ENCODE data around the gene EXOSC6. TPM values are rescaled to one million over a fixed set of nuclear protein-coding genes. Genes with fewer than 3 reads are reported as not detected.
"Not testable (repeated sequence)": the region's sequence is repeated elsewhere in the genome, so short reads cannot be mapped to it uniquely, and the experiment has no call there.

EXOSC6 gene
- total RNA-seq, 1 donor from 2014 or later, result 22.7 TPM

- H3K4me3 ChIP-seq, result no peak overlapping the region
- intact Hi-C loops (cut with DNase I), result no loop called here
- peak in 1 of 3 experiments; percentile 33 for TF ChIP-seq CTCF (IDR thresholded peaks at IDR 0.05)
- no peaks in the 10 kb centered on the region for H3K27me3 ChIP-seq
- peaks cover 3 to 14% of the 10 kb centered on the region in 2 donors for H3K4me1 ChIP-seq
- H3K9me3 ChIP-seq, result no peaks in the 10 kb centered on the region
- peaks cover 51 to 56% of the 10 kb centered on the region in 2 donors for H3K36me3 ChIP-seq
- no peak for DNase-seq (ENCODE audit: low spot score in 2 of 2)
- peak overlapping the region in 1 of 2 donors; percentile 2 for H3K27ac ChIP-seq
Measured at GRCh38 chr16:70252355-70252988, 732 bp upstream of the EXOSC6 start.

- peaks cover 3 to 14% of the 10 kb centered on the region in 2 donors for H3K4me1 ChIP-seq
Measured at GRCh38 chr16:70250748-70251628, 752 bp downstream of the EXOSC6 start.

GRCh38 chr16:70249697-70250096 is 2.0 kb downstream of the EXOSC6 start:
- H3K27ac ChIP-seq; H3K9me3 ChIP-seq; H3K27me3 ChIP-seq; intact Hi-C loops (cut with DNase I); DNase-seq (ENCODE audit: low spot score in 2 of 2); H3K4me3 ChIP-seq: not testable (repeated sequence)
- Histone ChIP-seq H3K4me1 (peaks cover 3 to 14% of the 10 kb centered on the region in 2 donors), H3K36me3 (peaks cover 23 to 28% of the 10 kb centered on the region in 2 donors)

More at GRCh38 chr16:70250748-70251628, 752 bp downstream of the EXOSC6 start:
- Histone ChIP-seq H3K36me3 (peaks cover 36 to 41% of the 10 kb centered on the region in 2 donors), H3K9me3 (no peaks in the 10 kb centered on the region), H3K4me3 (peak overlapping the region; percentile 74 to 88), H3K27ac (peak overlapping the region; percentile 63 to 73), H3K27me3 (no peaks in the 10 kb centered on the region)
- DNase-seq (ENCODE audit: low spot score in 2 of 2), result no peak
- TF ChIP-seq CTCF (IDR thresholded peaks at IDR 0.05), result no peak
- intact Hi-C loops (cut with DNase I), result no loop called here

GRCh38 chr16:70238773-70239172 is 13.0 kb downstream of the EXOSC6 start:
- DNase-seq (ENCODE audit: low spot score in 2 of 2); H3K4me1 ChIP-seq; H3K9me3 ChIP-seq; H3K27ac ChIP-seq; intact Hi-C loops (cut with DNase I); H3K4me3 ChIP-seq; H3K27me3 ChIP-seq: not testable (repeated sequence)
- peaks cover 14 to 16% of the 10 kb centered on the region in 2 donors for H3K36me3 ChIP-seq

GRCh38 chr16:70231831-70232230 is 19.9 kb downstream of the EXOSC6 start:
- H3K9me3 ChIP-seq; H3K4me1 ChIP-seq; H3K27ac ChIP-seq; H3K27me3 ChIP-seq; H3K4me3 ChIP-seq; intact Hi-C loops (cut with DNase I); DNase-seq (ENCODE audit: low spot score in 2 of 2): not testable (repeated sequence)
- peaks cover 21 to 30% of the 10 kb centered on the region in 2 donors for H3K36me3 ChIP-seq

GRCh38 chr16:70226024-70226423 is 25.7 kb downstream of the EXOSC6 start:
- DNase-seq (ENCODE audit: low spot score in 2 of 2); intact Hi-C loops (cut with DNase I): not testable (repeated sequence)
- H3K36me3 ChIP-seq, result peaks cover 5 to 17% of the 10 kb centered on the region in 2 donors

GRCh38 chr16:70225430-70225829 is 26.3 kb downstream of the EXOSC6 start:
- H3K9me3 ChIP-seq; DNase-seq (ENCODE audit: low spot score in 2 of 2); H3K4me1 ChIP-seq; H3K4me3 ChIP-seq; intact Hi-C loops (cut with DNase I); H3K27ac ChIP-seq; H3K27me3 ChIP-seq: not testable (repeated sequence)
- peaks cover 5 to 17% of the 10 kb centered on the region in 2 donors for H3K36me3 ChIP-seq

More at GRCh38 chr16:70226024-70226423, 25.7 kb downstream of the EXOSC6 start:
- H3K27ac ChIP-seq, H3K4me1 ChIP-seq, H3K27me3 ChIP-seq, H3K9me3 ChIP-seq, H3K4me3 ChIP-seq: not testable (repeated sequence)

GRCh38 chr16:70224645-70225044 is 27.1 kb downstream of the EXOSC6 start:
- H3K27ac ChIP-seq; H3K4me1 ChIP-seq; DNase-seq (ENCODE audit: low spot score in 2 of 2); intact Hi-C loops (cut with DNase I); H3K27me3 ChIP-seq; H3K4me3 ChIP-seq; H3K9me3 ChIP-seq: not testable (repeated sequence)
- peaks cover 5 to 20% of the 10 kb centered on the region in 2 donors for H3K36me3 ChIP-seq

GRCh38 chr16:70223971-70224513 is 27.7 kb downstream of the EXOSC6 start:
- peaks cover 9 to 26% of the 10 kb centered on the region in 2 donors for H3K36me3 ChIP-seq
- H3K27me3 ChIP-seq; H3K9me3 ChIP-seq; intact Hi-C loops (cut with DNase I); H3K4me1 ChIP-seq; DNase-seq (ENCODE audit: low spot score in 2 of 2); H3K27ac ChIP-seq; H3K4me3 ChIP-seq: not testable (repeated sequence)

- H3K27me3 ChIP-seq; intact Hi-C loops (cut with DNase I); DNase-seq (ENCODE audit: low spot score in 2 of 2); H3K4me3 ChIP-seq; H3K9me3 ChIP-seq; H3K27ac ChIP-seq; H3K4me1 ChIP-seq: not testable (repeated sequence)
- H3K36me3 ChIP-seq, result peaks cover 10 to 25% of the 10 kb centered on the region in 2 donors
Measured at GRCh38 chr16:70223216-70223615, 28.5 kb downstream of the EXOSC6 start.

- peaks cover 10 to 23% of the 10 kb centered on the region in 2 donors for H3K36me3 ChIP-seq
- H3K4me1 ChIP-seq; H3K27ac ChIP-seq; H3K9me3 ChIP-seq; DNase-seq (ENCODE audit: low spot score in 2 of 2); H3K27me3 ChIP-seq; intact Hi-C loops (cut with DNase I); H3K4me3 ChIP-seq: not testable (repeated sequence)
Measured at GRCh38 chr16:70222574-70222973, 29.2 kb downstream of the EXOSC6 start.
